Measurements from ENCODE around the gene DPM1.
A peak's percentile ranks its signal among the peaks of the same experiment; 100 is the strongest.

Gene DPM1

GRCh38 chr20:50953821-50954220, 4.5 kb downstream of the DPM1 start:
- Histone ChIP-seq H3K9ac (ENCODE audit: low read length in 2 of 2) (no peak overlapping the region), H3K9me3 (ENCODE audit: control insufficient read depth in 2 of 2, low read length in 2 of 2) (no peaks in the 10 kb centered on the region), H3K27ac (ENCODE audit: low read length) (no peak overlapping the region), H3K4me3 (ENCODE audit: low read length in 2 of 2) (no peak overlapping the region), H3K36me3 (ENCODE audit: control insufficient read depth in 2 of 2, insufficient read depth in 2 of 2, low read length in 2 of 2) (peaks cover 16 to 33% of the 10 kb centered on the region in 2 donors), H3K27me3 (ENCODE audit: control insufficient read depth in 1 of 2, insufficient read depth in 2 of 2, low read length in 2 of 2) (no peaks in the 10 kb centered on the region), H3K4me1 (ENCODE audit: control insufficient read depth, insufficient read depth, low read length) (peaks cover 6% of the 10 kb centered on the region)

- H3K36me3 ChIP-seq (ENCODE audit: control insufficient read depth in 2 of 2, insufficient read depth in 2 of 2, low read length in 2 of 2) = peaks cover 19 to 38% of the 10 kb centered on the region in 2 donors
- H3K27me3 ChIP-seq (ENCODE audit: control insufficient read depth in 1 of 2, insufficient read depth in 2 of 2, low read length in 2 of 2) = no peaks in the 10 kb centered on the region
- no peak overlapping the region for H3K27ac ChIP-seq (ENCODE audit: low read length)
- H3K9me3 ChIP-seq (ENCODE audit: control insufficient read depth in 2 of 2, low read length in 2 of 2) = no peaks in the 10 kb centered on the region
- no peak overlapping the region for H3K4me3 ChIP-seq (ENCODE audit: low read length in 2 of 2)
- H3K9ac ChIP-seq (ENCODE audit: low read length in 2 of 2) = no peak overlapping the region
- peaks cover 5% of the 10 kb centered on the region for H3K4me1 ChIP-seq (ENCODE audit: control insufficient read depth, insufficient read depth, low read length)
Observed at GRCh38 chr20:50953196-50953595, 5.1 kb downstream of the DPM1 start.

DNA sequence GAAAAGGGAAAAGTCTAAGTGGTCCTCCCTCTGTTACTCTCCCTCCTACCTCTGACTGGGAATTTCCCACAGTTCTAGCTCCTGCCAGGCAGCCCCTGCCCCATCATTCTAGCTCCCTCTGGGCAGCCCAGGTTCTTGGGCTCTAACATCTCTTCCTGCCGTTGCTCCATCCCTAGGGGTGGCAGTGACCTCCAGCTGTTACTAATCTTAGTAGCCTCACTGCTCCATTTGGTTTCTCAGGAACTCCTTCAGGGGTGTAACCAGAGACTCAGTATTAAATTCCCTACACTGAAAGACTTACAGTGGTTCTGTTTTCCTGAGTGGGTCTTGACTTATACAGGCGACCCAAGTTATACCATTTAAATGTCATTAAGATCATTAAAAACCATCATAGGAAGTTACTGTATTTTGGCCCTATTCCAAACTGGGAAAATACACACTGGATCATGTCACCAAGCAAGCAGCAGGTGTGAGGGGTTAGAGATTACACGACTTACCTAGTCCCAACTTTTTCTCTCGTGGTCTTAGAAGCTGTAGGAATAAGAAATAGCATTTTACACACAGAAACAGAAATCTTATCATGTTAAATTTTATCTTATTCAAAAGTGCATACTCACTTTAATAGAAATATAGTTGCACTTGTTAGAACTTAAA, 10.1 kb downstream of the DPM1 start:
- H3K4me1 ChIP-seq (ENCODE audit: control insufficient read depth, insufficient read depth, low read length) = no peaks in the 10 kb centered on the region
- H3K9ac ChIP-seq (ENCODE audit: low read length in 2 of 2) = no peak overlapping the region
- H3K4me3 ChIP-seq (ENCODE audit: low read length in 2 of 2) = no peak overlapping the region
- peaks cover 41 to 63% of the 10 kb centered on the region in 2 donors for H3K36me3 ChIP-seq (ENCODE audit: control insufficient read depth in 2 of 2, insufficient read depth in 2 of 2, low read length in 2 of 2)
- no peaks in the 10 kb centered on the region for H3K27me3 ChIP-seq (ENCODE audit: control insufficient read depth in 1 of 2, insufficient read depth in 2 of 2, low read length in 2 of 2)
- no peaks in the 10 kb centered on the region for H3K9me3 ChIP-seq (ENCODE audit: control insufficient read depth in 2 of 2, low read length in 2 of 2)
- H3K27ac ChIP-seq (ENCODE audit: low read length) = no peak overlapping the region

- H3K27me3 ChIP-seq (ENCODE audit: control insufficient read depth in 1 of 2, insufficient read depth in 2 of 2, low read length in 2 of 2) = no peaks in the 10 kb centered on the region
- H3K4me3 ChIP-seq (ENCODE audit: low read length in 2 of 2) = no peak overlapping the region
- H3K9ac ChIP-seq (ENCODE audit: low read length in 2 of 2) = no peak overlapping the region
- no peaks in the 10 kb centered on the region for H3K4me1 ChIP-seq (ENCODE audit: control insufficient read depth, insufficient read depth, low read length)
- H3K9me3 ChIP-seq (ENCODE audit: control insufficient read depth in 2 of 2, low read length in 2 of 2) = no peaks in the 10 kb centered on the region
- H3K36me3 ChIP-seq (ENCODE audit: control insufficient read depth in 2 of 2, insufficient read depth in 2 of 2, low read length in 2 of 2) = peaks cover 50 to 62% of the 10 kb centered on the region in 2 donors
- H3K27ac ChIP-seq (ENCODE audit: low read length) = no peak overlapping the region
Observed at GRCh38 chr20:50943069-50943468, 15.3 kb downstream of the DPM1 start.

- no peak overlapping the region for H3K9ac ChIP-seq (ENCODE audit: low read length in 2 of 2)
- H3K27me3 ChIP-seq (ENCODE audit: control insufficient read depth in 1 of 2, insufficient read depth in 2 of 2, low read length in 2 of 2) = no peaks in the 10 kb centered on the region
- peaks cover 7 to 14% of the 10 kb centered on the region in 2 donors for H3K36me3 ChIP-seq (ENCODE audit: control insufficient read depth in 2 of 2, insufficient read depth in 2 of 2, low read length in 2 of 2)
- H3K9me3 ChIP-seq (ENCODE audit: control insufficient read depth in 2 of 2, low read length in 2 of 2) = no peaks in the 10 kb centered on the region
- H3K27ac ChIP-seq (ENCODE audit: low read length) = no peak overlapping the region
- no peak overlapping the region for H3K4me3 ChIP-seq (ENCODE audit: low read length in 2 of 2)
- H3K4me1 ChIP-seq (ENCODE audit: control insufficient read depth, insufficient read depth, low read length) = peaks cover 14% of the 10 kb centered on the region
Observed at GRCh38 chr20:50933589-50933988, 24.7 kb downstream of the DPM1 start.

GRCh38 chr20:50932691-50933280, 25.5 kb downstream of the DPM1 start:
- no peak overlapping the region for H3K27ac ChIP-seq (ENCODE audit: low read length)

GRCh38 chr20:50932016-50932485, 26.3 kb downstream of the DPM1 start:
- Histone ChIP-seq H3K9ac (ENCODE audit: low read length in 2 of 2) (peak overlapping the region; percentile 88 to 91), H3K36me3 (ENCODE audit: control insufficient read depth in 2 of 2, insufficient read depth in 2 of 2, low read length in 2 of 2) (peaks cover 7 to 10% of the 10 kb centered on the region in 2 donors), H3K4me1 (ENCODE audit: control insufficient read depth, insufficient read depth, low read length) (peaks cover 17% of the 10 kb centered on the region), H3K9me3 (ENCODE audit: control insufficient read depth in 2 of 2, low read length in 2 of 2) (no peaks in the 10 kb centered on the region), H3K27me3 (ENCODE audit: control insufficient read depth in 1 of 2, insufficient read depth in 2 of 2, low read length in 2 of 2) (no peaks in the 10 kb centered on the region), H3K4me3 (ENCODE audit: low read length in 2 of 2) (peak overlapping the region; percentile 29 to 79), H3K27ac (ENCODE audit: low read length) (peak overlapping the region; percentile 97)

More at GRCh38 chr20:50932691-50933280, 25.5 kb downstream of the DPM1 start:
- Histone ChIP-seq H3K9ac (ENCODE audit: low read length in 2 of 2) (no peak overlapping the region), H3K4me1 (ENCODE audit: control insufficient read depth, insufficient read depth, low read length) (peaks cover 17% of the 10 kb centered on the region), H3K9me3 (ENCODE audit: control insufficient read depth in 2 of 2, low read length in 2 of 2) (no peaks in the 10 kb centered on the region), H3K36me3 (ENCODE audit: control insufficient read depth in 2 of 2, insufficient read depth in 2 of 2, low read length in 2 of 2) (peaks cover 7 to 11% of the 10 kb centered on the region in 2 donors), H3K4me3 (ENCODE audit: low read length in 2 of 2) (no peak overlapping the region), H3K27me3 (ENCODE audit: control insufficient read depth in 1 of 2, insufficient read depth in 2 of 2, low read length in 2 of 2) (no peaks in the 10 kb centered on the region)

- Histone ChIP-seq H3K9ac (ENCODE audit: low read length in 2 of 2) (peak within 1 kb of the TSS; percentile 88 to 91), H3K4me3 (ENCODE audit: low read length in 2 of 2) (peak within 1 kb of the TSS; percentile 57 to 79), H3K4me1 (ENCODE audit: control insufficient read depth, insufficient read depth, low read length) (peaks cover 17% of the 10 kb centered on the region), H3K27ac (ENCODE audit: low read length) (peak within 1 kb of the TSS; percentile 97), H3K9me3 (ENCODE audit: control insufficient read depth in 2 of 2, low read length in 2 of 2) (no peaks in the 10 kb centered on the region), H3K27me3 (ENCODE audit: control insufficient read depth in 1 of 2, insufficient read depth in 2 of 2, low read length in 2 of 2) (no peaks in the 10 kb centered on the region), H3K36me3 (ENCODE audit: control insufficient read depth in 2 of 2, insufficient read depth in 2 of 2, low read length in 2 of 2) (peaks cover 5 to 8% of the 10 kb centered on the region in 2 donors)
Observed at GRCh38 chr20:50931306-50932015, 26.9 kb downstream of the DPM1 start, which contains the start of gene ADNP. Gene ADNP, minus strand, starts transcription at chr20:50931437. Its CDS starts 27,441 bp downstream, at chr20:50903996.

DNA sequence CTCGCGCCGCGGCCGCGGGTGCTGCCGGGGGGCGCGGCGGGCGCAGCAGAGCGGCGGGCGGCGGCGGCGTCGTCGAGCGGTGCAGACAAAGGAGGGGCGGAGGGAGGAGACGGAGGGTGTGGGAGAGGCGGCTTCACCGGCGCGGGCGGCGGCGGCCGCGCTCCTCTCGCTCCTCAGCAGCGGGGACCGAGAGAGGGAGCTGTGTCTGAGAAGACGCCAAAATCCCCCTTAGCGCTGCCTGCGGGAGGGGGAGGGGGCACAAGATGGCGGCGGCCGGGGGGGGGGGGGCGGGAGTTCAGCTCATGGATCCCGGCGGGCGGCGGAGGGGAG, 27.4 kb downstream of the DPM1 start:
- Histone ChIP-seq H3K36me3 (ENCODE audit: control insufficient read depth in 2 of 2, insufficient read depth in 2 of 2, low read length in 2 of 2) (peaks cover 5 to 8% of the 10 kb centered on the region in 2 donors), H3K9ac (ENCODE audit: low read length in 2 of 2) (peak overlapping the region; percentile 88 to 91), H3K4me3 (ENCODE audit: low read length in 2 of 2) (peak overlapping the region in 1 of 2 donors; percentile 79), H3K9me3 (ENCODE audit: control insufficient read depth in 2 of 2, low read length in 2 of 2) (no peaks in the 10 kb centered on the region), H3K27me3 (ENCODE audit: control insufficient read depth in 1 of 2, insufficient read depth in 2 of 2, low read length in 2 of 2) (no peaks in the 10 kb centered on the region), H3K27ac (ENCODE audit: low read length) (peak overlapping the region; percentile 97), H3K4me1 (ENCODE audit: control insufficient read depth, insufficient read depth, low read length) (peaks cover 17% of the 10 kb centered on the region)

DNA sequence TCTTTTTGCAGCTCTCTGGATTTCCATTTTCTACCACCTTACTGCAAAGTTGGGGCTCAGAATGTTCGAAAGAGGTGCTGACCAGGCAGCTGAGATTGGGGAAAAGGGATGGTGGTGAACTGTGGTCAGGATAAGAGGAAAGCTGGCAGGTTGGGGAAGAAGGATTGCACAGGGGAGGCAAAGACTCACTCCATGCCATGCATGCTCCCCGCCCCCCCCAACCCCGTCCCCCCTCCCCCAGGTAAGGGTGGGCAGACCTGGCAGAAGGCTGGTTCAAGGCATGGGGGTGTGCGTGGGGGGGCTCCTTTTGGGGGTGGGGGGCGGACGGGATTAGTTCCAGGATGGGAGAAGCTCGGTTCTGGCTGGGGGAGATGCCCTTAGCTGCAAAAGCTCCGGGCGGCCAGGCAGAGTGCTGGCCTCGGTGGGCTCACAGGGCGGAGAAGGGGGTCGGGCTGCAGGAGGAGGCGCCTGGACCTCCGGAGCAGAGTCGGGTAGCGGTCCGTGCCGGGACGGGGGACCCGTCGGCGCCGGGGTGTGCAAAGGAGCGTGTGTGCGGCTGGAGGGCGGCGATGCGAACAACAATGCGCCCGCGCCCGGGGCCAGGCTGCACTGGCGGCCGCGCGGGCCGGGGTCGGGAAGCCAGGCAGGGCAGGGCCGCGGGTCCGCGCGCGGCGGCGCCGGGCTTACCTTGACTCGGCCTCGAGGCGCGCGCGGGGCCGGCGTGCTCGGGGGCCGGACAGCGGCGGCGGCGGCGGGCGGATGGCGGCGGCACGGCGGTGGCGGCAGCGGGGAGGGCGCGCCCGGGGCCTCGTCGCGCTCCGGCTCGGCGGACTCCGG, 28.0 kb downstream of the DPM1 start:
- Histone ChIP-seq H3K4me3 (ENCODE audit: low read length in 2 of 2) (peak overlapping the region; percentile 79 to 82), H3K36me3 (ENCODE audit: control insufficient read depth in 2 of 2, insufficient read depth in 2 of 2, low read length in 2 of 2) (peaks cover 5 to 7% of the 10 kb centered on the region in 2 donors), H3K9me3 (ENCODE audit: control insufficient read depth in 2 of 2, low read length in 2 of 2) (no peaks in the 10 kb centered on the region), H3K4me1 (ENCODE audit: control insufficient read depth, insufficient read depth, low read length) (peaks cover 21% of the 10 kb centered on the region), H3K9ac (ENCODE audit: low read length in 2 of 2) (peak overlapping the region; percentile 56 to 71), H3K27me3 (ENCODE audit: control insufficient read depth in 1 of 2, insufficient read depth in 2 of 2, low read length in 2 of 2) (no peaks in the 10 kb centered on the region), H3K27ac (ENCODE audit: low read length) (peak overlapping the region; percentile 18)

Measured in stomach smooth muscle (tissue), 2 donors.